Measurements from ENCODE around the gene SERPINF2.
A peak's percentile ranks its signal among the peaks of the same experiment; 100 is the strongest.
"Not testable (repeated sequence)": the region's sequence is repeated elsewhere in the genome, so short reads cannot be mapped to it uniquely, and the experiment has no call there.

The SERPINF2 gene

DNA sequence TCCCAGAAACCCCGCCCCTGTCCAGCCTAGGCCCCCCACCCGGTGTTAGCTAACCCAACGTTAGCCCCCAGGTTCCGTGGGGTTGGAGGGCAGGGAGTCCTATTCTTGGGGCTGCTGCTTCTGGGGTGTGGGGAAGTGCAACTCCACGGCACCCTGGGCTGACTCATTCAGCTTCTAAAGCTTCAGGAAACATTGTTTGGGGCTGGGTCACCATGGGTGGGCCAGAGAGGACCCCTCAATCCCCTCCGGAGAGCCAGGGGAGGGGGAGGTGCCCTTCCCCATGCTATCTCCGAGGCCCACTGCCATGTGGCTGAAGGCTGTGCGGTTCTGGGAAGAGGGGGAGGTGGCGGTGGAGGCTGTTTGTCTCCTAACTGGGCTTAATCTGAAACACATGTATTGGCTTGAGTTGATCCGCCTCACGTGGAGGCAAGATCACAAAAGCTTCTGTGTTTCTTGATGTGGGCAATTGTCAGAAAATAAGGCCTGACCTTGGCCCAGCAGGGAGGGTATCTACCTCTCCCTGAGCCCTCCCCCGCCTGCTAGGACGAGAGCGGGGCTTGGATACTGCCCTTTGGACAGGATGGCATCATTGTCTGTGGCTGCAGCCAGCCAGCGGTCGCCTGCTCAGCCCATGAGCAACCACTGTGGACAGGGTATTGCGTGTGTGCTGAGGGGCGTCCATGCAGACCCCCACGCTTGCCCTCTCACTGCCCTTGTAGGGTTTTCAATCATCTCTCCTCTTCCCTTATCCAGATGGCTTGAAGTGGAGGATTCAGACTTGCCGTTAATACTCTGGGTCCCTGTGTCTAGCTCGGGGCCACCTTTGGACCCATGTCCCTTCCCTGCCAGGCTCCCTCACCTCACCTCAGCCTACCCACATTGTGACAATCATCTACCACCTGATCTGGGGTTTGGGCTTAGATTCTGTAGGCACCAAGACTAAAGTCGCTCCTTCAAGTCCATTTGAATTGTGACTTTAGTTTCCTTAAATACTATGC is 20.5 kb downstream of the SERPINF2 start:
- no peak for DNase-seq (ENCODE audit: low read depth)

DNA sequence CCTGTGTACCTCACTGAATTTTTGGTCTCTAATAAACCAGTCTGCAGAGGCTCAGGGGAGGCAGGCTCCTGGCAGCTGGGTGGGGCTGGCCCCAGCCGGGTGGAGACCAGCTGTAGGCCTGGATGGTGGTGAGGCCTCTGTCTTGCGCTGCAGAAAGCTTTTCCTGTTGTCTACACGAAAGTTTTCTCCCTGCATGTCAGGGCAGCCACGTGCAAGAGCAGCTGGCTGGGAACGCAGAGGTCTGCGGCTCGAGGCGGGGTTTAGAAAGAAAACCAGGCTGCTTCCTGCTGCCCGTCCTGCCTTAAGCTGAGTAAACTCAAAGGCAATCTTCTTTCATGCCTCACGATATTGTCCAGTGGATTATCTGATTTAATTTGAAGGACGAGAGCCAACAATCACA is 21.6 kb downstream of the SERPINF2 start:
- DNase-seq (ENCODE audit: low read depth): peak; percentile 16

DNA sequence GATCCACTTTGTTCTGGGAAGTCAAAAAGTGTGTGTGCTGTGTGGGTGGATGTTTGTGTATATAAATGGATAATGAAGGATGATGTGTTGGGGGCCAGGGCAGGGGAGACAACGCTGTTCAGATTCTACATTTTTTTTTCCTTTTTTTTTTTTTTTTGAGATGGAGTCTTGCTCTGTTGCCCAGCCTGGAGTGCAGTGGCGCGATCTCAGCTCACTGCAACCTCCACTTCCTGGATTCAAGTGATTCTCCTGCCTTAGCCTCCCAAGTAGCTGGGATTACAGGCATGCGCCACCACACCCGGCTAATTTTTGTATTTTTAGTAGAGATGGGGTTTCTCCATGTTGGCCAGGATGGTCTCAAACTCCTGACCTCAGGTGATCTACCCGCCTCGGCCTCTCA is 22.0 kb downstream of the SERPINF2 start:
- DNase-seq (ENCODE audit: low read depth): not testable (repeated sequence)

DNA sequence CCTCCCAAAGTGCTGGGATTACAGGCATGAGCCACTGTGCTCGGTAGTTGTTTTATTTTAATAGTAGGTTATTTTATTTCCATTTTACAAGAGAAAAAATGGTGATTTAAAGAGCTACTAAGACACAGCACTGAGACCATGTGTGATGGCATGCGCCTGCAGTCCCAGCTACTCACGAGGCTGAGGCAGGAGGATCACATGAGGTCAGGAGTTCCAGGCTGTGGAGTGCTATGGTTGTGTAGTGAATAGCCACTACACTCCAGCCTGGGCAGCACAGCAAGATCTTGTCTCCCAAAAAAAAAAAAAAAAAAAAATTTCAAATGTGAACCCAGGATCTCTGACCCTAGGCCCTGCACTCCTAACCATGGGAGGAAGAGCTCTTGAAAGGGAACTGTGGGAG is 22.9 kb downstream of the SERPINF2 start:
- no peak for DNase-seq (ENCODE audit: low read depth)

DNA sequence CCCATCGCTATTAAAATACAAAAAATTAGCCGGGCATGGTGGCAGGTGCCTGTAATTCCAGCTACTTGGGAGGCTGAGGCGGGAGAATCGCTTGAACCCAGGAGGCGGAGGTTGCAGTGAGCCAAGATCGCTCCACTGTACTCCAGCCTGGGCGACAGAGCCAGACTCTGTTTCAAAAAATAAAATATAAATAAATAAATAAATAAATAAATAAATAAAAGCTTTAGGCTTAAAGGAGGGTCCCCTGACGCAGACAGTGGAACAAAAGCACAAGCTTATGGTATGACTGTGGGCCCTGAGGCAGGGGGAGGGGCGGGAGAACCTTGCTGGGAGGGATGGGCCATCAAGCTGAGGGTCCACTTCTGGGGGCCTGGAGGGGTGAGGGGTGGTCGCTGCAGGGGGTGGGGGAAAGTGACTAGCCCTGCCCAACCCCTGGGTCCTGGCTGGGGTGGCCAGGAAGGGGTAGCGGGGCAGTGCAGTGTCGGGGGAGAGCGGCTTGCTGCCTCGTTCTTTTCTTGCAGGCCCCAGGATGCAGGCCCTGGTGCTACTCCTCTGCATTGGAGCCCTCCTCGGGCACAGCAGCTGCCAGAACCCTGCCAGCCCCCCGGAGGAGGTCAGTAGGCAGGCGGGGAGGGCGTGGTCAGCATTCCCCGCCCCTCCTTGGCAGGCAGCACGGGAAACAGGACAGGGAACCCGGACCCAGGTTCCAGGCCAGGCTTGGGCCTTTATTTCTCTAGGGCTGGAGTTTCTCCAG is 23.9 kb downstream of the SERPINF2 start:
- no peak for DNase-seq (ENCODE audit: low read depth)

DNA sequence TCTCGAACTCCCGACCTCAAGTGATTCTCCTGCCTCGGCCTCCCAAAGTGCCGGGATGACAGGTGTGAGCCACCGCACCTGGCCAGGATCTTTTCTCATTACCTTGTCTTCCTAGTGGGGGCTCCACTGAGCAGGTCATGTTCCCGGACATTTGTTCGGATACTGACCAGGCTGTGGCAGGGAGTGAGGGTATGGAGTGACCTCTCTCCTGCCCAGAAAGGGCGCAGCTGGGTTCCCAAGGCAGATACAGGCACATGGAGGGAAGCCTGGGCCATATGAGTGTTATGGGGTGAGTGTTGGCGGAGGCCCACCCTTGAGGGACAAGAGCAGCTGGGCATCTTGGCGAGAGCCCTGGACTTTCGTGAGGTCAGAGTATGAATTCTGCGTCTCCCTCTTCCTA is 24.7 kb downstream of the SERPINF2 start:
- no peak for DNase-seq (ENCODE audit: low read depth)

DNA sequence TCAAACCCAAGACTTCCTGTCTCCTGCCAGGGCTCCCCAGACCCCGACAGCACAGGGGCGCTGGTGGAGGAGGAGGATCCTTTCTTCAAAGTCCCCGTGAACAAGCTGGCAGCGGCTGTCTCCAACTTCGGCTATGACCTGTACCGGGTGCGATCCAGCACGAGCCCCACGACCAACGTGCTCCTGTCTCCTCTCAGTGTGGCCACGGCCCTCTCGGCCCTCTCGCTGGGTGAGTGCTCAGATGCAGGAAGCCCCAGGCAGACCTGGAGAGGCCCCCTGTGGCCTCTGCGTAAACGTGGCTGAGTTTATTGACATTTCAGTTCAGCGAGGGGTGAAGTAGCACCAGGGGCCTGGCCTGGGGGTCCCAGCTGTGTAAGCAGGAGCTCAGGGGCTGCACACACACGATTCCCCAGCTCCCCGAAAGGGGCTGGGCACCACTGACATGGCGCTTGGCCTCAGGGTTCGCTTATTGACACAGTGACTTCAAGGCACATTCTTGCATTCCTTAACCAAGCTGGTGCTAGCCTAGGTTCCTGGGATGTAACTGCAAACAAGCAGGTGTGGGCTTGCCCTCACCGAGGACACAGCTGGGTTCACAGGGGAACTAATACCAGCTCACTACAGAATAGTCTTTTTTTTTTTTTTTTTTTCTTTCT is 27.3 kb downstream of the SERPINF2 start:
- DNase-seq (ENCODE audit: low read depth): no peak

DNA sequence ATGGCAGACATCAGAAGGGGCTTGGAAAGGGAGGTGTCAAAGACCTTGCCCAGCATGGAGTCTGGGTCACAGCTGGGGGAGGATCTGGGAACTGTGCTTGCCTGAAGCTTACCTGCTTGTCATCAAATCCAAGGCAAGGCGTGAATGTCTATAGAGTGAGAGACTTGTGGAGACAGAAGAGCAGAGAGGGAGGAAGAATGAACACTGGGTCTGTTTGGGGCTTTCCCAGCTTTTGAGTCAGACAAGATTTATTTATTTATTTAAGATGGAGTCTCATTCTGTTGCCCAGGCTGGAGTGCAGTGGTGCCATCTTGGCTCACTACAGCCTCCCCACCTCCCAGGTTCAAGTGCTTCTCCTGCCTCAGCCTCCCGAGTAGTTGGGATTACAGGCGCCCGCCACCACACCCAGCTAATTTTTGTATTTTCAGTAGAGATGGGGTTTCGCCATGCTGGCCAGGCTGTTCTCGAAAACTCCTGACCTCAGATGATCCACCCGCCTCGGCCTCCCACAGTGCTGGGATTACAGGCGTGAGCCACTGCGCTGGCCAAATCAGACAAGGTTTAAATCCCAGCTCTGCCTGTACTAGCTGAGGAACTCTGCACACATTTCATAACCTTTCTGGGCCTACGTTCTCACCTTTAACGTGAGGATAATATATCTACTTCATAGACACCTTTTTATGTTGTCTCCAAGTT is 30.5 kb downstream of the SERPINF2 start:
- not testable (repeated sequence) for DNase-seq (ENCODE audit: low read depth)

DNA sequence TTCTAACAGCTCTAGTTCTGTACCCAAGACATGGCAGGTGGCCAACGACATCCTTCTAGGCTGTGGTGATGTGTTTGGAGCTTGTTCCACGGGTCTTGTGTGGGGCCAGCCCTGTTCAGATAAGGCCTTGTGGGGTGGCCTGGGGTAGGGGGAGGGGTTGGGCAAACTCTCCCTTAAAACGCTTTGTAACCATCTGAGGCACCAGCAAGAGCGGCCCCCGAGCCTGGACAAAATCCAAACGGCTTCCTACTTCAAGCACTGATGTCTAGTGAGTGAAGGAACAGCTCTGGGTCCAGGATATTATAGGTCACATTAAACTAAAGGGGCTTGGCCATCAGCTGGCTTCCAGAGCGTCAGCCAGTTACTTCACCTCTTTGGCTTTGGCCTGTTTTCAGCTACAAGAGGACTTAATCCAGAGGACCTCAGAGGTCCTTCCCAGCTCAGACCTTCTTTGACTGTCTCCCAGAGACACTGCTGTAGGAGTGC is 31.1 kb downstream of the SERPINF2 start:
- no peak for DNase-seq (ENCODE audit: low read depth)

DNA sequence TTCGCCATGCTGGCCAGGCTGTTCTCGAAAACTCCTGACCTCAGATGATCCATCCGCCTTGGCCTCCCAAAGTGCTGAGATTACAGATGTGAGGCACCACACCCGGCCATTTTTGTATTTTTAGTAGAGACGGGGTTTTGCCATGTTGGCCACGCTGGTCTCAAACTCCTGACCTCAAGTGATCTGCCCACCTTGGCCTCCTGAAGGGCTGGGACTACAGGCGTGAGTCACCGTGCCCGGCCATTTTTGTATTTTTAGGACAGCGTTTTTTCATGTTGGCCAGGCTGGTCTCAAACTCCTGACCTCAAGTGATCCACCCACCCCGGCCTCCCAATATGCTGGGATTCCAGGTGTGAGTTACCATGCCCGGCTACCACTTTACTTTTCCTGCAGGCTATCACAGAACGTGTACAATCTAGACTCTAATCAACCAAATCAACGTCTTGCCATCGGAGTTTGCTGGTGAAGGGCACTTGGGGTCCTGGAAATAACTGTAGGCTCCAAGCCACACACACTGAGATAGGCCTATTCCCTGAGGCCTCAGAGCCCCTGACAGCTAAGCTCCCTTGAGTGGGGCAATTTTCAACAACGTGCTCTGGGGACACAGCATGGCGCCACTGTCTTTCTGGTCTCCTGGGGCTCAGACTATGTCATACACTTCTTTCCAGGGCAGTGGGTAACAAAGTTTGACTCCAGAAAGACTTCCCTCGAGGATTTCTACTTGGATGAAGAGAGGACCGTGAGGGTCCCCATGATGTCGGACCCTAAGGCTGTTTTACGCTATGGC is 31.9 kb downstream of the SERPINF2 start:
- no peak for DNase-seq (ENCODE audit: low read depth)

DNA sequence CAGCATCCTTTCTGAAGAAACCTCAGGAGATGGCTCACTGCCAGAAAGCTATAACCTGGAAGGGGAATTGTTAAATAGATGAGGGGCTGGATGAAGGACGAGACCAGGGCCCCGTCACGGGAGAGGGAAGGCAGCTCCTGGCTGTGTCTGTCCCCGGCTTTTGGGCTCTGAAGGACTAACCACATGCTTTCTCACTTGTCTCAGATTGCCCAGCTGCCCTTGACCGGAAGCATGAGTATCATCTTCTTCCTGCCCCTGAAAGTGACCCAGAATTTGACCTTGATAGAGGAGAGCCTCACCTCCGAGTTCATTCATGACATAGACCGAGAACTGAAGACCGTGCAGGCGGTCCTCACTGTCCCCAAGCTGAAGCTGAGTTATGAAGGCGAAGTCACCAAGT is 33.7 kb downstream of the SERPINF2 start:
- no peak for DNase-seq (ENCODE audit: low read depth)

DNA sequence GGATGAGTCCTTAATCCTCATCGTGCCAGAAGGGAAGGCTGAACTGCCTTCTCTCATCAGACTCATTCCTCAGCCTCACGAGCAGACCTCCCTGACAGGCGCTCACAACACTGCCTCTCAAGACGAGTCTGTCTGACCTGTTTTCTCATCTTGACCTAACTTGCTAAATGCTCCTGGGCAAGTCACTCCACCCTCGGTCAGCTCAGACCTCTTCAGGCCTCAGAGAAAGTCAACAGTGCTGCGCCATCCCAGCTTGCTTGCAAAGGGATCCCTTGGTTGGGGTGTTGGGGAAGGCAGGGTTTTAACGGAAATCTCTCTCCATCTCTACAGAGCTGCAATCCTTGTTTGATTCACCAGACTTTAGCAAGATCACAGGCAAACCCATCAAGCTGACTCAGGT is 34.2 kb downstream of the SERPINF2 start:
- no peak for DNase-seq (ENCODE audit: low read depth)

DNA sequence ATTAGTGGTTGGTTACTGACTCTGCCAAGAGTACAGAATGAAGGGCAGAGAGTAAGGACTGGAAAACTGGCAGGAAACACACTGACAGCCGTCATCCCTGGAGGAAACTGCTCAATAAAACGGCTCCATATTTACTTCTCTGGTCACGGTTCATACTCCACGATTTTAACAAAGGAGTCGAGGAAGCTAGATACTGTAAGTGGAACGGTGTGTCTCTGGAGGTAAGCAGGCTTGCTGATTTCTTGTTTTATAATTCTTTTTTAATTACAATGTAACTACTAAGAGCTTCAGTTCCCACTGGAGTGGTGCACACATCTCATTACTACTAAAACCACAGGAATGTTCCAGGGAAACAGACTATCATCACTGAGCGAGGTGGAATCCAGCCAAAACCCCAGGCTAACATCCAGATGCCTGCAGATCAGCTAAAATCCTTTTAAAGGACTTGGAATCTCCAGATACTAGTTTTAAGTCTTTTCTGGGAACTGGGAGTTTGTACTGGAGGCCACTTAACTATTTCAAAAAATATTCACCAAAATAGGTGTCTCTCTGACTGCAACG is 37.0 kb downstream of the SERPINF2 start:
- DNase-seq (ENCODE audit: low read depth): no peak

DNA sequence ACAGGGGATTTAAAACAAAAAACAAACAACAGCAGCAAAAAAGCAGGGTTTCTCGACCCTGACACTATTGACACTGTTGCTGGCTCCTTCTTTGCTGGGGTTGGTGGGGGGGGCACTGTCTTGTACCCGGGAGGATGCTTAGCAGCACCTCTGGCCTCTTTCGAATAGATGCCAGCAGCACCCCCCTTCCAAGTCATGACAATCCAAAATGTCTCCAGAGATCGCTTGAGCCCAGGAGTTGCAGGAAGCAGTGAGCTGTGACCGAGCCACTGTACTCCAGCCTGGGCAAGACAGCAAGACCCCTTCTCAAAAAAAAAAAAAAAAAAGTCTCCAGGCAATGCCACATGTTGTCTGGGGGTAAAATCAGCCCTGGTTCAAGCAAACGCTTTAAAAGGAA is 39.5 kb downstream of the SERPINF2 start:
- DNase-seq (ENCODE audit: low read depth): no peak

DNA sequence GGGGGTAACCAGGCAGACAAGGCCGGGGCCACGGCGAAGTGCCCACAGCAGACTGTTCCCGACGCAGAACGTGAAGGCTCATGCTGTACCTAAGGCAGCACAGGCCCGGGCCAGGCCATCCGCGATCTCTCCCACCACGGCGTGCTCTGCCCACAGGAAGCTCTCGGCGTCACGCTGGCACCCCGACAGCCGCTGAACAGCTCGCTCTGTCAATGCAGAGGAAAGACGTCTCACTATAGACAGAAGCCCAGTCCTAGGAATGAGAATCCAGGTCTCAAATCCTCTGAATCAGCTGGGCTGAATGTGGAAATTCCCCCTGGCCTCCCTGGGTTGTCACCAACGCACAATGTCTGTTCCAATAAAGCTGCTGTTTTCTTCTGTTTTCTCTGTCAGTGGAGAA is 40.6 kb downstream of the SERPINF2 start:
- no peak for DNase-seq (ENCODE audit: low read depth)

DNA sequence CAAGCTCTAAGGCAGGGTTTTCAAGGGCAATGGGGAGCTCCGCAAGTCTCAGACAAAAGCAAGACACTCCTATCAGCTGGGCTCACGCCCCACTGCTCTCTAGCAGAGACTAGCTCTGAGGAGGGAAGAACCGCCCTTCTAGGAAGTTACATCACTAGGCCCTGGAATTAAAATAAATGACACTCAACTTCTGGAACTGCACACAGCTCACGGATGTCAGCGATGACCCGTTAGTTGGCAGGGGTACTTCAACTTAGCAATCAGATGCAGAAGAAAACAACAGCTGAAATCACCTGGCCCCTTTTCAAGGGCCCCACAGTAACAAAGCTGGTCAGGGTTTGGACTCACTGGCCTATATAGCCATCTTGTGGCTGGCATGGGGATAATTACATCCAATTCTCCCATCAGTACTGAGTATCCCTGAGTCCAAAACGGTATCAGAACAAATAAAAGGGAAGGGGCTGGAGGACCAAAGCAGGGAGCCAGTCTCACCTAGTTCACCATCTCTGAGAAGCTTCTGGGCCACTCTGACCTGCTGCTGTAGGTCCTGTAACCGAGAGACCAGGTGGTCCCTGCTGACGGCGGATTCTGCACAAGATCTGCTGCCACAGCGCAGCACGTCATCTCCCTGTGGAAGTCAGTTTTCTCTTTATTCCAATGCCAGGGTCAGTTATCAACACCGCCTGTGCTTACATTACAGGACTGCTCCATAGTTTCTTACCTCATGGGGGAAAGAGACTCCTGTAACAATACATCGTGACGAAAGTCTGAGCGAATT is 41.4 kb downstream of the SERPINF2 start:
- no peak for DNase-seq (ENCODE audit: low read depth)

DNA sequence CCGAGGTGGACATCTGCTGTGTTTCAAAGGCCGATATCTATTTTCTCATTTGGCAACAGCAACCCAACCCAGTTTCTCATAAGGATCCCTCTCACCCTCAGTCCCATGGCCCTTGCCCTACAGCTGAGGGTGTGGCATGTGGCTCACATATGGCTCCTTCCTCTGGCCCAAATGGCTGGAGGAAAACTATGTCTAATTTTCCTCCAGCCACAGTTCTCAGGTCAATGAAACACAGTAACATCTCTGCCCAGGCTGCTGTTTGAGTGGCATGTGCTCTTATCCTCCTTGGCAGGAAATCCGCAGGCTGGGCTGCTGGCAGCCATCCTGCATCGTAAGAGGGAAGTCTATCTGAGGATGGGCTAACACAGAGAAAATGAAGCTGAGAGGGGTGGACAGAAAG is 43.3 kb downstream of the SERPINF2 start:
- no peak for DNase-seq (ENCODE audit: low read depth)

DNA sequence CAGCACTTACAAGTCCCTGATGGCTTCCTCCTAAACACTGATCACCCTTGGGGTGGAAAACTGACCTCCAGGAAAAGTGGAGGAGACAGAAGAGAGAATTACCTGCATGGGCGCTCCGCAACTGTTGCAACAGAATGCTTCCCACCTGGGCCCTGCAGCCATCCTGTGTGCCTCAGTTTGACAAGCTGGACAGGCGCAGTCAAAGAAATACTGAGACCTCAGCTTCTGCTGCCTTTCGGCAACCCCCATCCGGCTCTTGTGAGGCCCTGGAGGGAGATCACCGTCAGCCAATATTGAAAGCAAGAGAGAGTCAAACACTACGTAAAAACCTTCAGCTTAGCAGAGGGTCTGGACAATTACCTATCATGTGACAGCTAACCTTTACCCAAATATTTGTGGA is 44.0 kb downstream of the SERPINF2 start:
- DNase-seq (ENCODE audit: low read depth): no peak

DNA sequence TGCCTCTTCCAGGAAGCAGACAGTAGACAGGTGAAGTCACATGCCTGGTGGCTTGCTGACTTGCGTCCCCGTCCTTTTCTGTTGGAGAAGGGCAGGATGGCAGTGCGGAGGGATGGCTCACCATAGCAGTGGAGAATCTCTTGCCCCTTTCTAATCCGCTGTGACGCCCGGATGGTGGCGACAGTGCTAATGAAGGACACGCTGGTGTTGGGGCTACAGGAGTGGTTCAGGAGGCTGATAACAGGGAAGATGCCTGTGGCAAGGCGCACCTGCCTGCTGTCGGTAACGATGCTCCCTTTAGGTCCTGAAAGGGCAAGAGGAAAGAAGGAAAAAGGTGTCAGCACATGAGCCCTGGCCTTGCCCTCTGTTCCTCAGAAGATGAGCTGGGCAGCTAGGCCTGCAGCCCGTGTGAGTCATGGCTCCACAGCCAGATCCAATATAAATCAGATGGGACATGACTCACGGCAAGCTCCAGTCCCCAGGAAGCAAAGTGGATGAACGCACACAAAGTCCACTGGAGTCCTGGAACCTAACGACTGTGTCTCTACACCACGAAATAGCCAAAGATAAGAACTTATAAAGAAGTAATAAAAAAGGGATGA is 44.7 kb downstream of the SERPINF2 start:
- no peak for DNase-seq (ENCODE audit: low read depth)

DNA sequence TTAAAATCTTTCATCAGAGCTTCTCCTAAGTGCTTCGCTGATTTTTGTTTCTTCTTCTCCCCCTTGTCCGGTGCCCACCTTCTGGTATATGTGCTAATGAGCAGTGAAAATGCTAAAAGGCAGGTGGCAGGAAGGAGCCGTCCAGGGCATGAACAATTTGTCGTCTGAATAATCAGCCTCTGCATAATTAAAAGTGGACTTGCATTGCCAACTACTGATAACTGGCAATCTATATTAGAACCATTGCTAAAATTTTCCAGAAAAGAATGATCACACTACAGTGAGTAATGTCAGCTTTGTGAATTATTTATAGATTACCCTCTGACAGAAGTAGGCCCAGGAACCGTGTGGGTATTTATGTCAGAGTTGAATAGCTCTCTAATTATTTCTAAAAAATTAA is 47.3 kb downstream of the SERPINF2 start:
- no peak for DNase-seq (ENCODE audit: low read depth)

Data from stimulated activated CD8-positive, alpha-beta memory T cell treated with anti-CD3 and anti-CD28 coated beads, Interleukin-15, amount 100 ng/mL, for 1 hour (primary cell).